Loucy (cell line): ENCODE measurements around the gene JAG2.

Experiments
- H2AFZ ChIP-seq: fragments of 200-600 bp; sonication (generic); 2 replicates; pipeline ENCODE4 v1.6.0; 2016; ENCODE audit warnings: antibody characterized with exemption, mild to moderate bottlenecking, low read length, moderate library complexity
- H3F3A ChIP-seq: fragments of 200-600 bp; 2 replicates; pipeline ENCODE4 v1.6.0; 2016; ENCODE audit warnings: antibody characterized with exemption, low read depth, mild to moderate bottlenecking
- H3K27me3 ChIP-seq: fragments of 200-600 bp; sonication (generic); 2 replicates; pipeline ENCODE4 v1.6.1; 2014; ENCODE audit warnings: low read length, mild to moderate bottlenecking; ENCODE audit not compliant: insufficient read depth, poor library complexity, severe bottlenecking
- H3K36me3 ChIP-seq: fragments of 200-600 bp; sonication (generic); 2 replicates; pipeline ENCODE4 v1.6.1; 2016; ENCODE audit warnings: low read length; ENCODE audit not compliant: insufficient read depth
- H3K4me1 ChIP-seq: fragments of 200-600 bp; sonication (generic); 2 replicates; pipeline ENCODE4 v1.5.1; 2014; ENCODE audit warnings: low read length, mild to moderate bottlenecking; ENCODE audit not compliant: insufficient read depth, poor library complexity, severe bottlenecking
- H3K4me2 ChIP-seq: fragments of 200-600 bp; sonication (generic); 2 replicates; pipeline ENCODE4 v1.6.0; 2014; ENCODE audit warnings: antibody characterized with exemption, low read length, low read depth, mild to moderate bottlenecking; ENCODE audit not compliant: poor library complexity, severe bottlenecking
- H3K4me3 ChIP-seq: fragments of 200-600 bp; sonication (generic); 2 replicates; pipeline ENCODE4 v1.5.1; 2014; ENCODE audit warnings: low read length, mild to moderate bottlenecking, mixed read lengths; ENCODE audit not compliant: poor library complexity, severe bottlenecking
- H3K79me2 ChIP-seq: fragments of 200-600 bp; sonication (generic); 2 replicates; pipeline ENCODE4 v1.6.1; 2014; ENCODE audit warnings: low read length; ENCODE audit not compliant: insufficient read depth
- H3K9ac ChIP-seq: fragments of 200-600 bp; sonication (generic); 2 replicates; pipeline ENCODE4 v1.6.0; 2014; ENCODE audit warnings: mild to moderate bottlenecking, low read depth, low read length, moderate library complexity; ENCODE audit not compliant: poor library complexity, severe bottlenecking
- H3K9me2 ChIP-seq: fragments of 200-600 bp; sonication (generic); replicated peaks from 2 replicates; pipeline ENCODE4 v1.6.1; 2016; ENCODE audit warnings: low read depth, low read length, mixed read lengths
- H3K9me3 ChIP-seq: fragments of 200-600 bp; sonication (generic); 2 replicates; pipeline ENCODE4 v1.6.1; 2014; ENCODE audit warnings: mild to moderate bottlenecking, antibody characterized with exemption, low read length, low read depth; ENCODE audit not compliant: insufficient read depth
- H4K20me1 ChIP-seq: fragments of 200-600 bp; sonication (generic); 2 replicates; pipeline ENCODE4 v1.6.0; 2014; ENCODE audit warnings: antibody characterized with exemption, low read length, mild to moderate bottlenecking; ENCODE audit not compliant: insufficient read depth, poor library complexity, severe bottlenecking
- EZH2phosphoT487 ChIP-seq: fragments of 200-600 bp; IDR thresholded peaks from 2 replicates; pipeline ENCODE4 v1.6.1; 2018; ENCODE audit warnings: antibody characterized with exemption, mild to moderate bottlenecking, moderate library complexity, borderline replicate concordance
- TF ChIP-seq, protein P1 (sequence below): fragments of 200-600 bp; sonication (generic); conservative IDR thresholded peaks from 2 replicates; pipeline ENCODE4 v1.5.1; 2014; ENCODE audit warnings: mild to moderate bottlenecking, antibody characterized with exemption, low read length

The JAG2 gene

DNA sequence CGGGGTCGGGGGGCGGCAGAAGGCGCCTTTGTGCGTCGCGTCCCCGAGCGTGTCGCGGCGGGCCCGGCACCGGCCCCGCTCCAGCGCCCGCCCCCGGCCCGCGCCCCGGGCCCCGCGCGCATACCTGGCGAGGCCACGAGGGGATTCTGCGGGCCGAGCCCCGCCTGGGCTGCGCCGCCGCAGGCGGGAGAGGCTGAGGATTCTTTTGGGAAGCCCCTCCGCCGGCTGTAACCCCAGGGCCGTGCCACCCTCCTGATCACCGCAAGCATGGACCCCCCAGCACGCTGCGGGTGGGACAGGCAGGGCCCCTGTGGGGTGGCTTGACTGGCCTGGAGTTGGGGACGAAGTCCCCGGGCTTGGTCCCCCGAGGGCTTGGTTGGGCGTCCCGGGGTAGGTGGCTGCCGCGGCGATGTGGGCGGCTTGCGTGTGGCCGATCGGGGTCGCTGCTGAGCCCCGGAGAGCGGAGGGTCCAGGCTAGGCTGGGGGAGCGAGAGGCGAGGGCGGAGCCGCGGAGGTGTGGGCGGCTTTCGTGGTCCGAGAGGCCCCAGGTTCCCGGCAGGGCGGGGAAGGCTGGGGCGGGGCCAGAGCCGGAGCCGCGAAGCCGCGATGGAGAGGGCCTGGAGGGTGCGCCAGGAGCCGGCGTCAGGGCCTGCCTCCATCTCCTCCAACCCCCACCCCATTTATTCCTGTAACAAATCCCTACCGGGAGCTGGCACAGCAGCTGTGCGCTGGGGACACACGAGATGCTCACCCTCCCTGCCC is 75.0 kb downstream of the JAG2 start:
- Histone ChIP-seq H3K79me2 (no peaks in the 10 kb centered on the region), H2AFZ (peak overlapping the region; percentile 79), H3K9me2 (no peaks in the 10 kb centered on the region), H3K36me3 (no peaks in the 10 kb centered on the region), H3K4me3 (peak overlapping the region; percentile 84), H3K27me3 (no peaks in the 10 kb centered on the region), H3K4me2 (peak overlapping the region; percentile 82), H3K4me1 (peaks cover 18% of the 10 kb centered on the region), H3F3A (0 out of 2 replicates have a peak, but pooled peaks cover 3% of the 10 kb centered on the region), H4K20me1 (no peaks in the 10 kb centered on the region), H3K9me3 (no peaks in the 10 kb centered on the region), H3K9ac (peak overlapping the region; percentile 82)
- TF ChIP-seq, protein P1, sequence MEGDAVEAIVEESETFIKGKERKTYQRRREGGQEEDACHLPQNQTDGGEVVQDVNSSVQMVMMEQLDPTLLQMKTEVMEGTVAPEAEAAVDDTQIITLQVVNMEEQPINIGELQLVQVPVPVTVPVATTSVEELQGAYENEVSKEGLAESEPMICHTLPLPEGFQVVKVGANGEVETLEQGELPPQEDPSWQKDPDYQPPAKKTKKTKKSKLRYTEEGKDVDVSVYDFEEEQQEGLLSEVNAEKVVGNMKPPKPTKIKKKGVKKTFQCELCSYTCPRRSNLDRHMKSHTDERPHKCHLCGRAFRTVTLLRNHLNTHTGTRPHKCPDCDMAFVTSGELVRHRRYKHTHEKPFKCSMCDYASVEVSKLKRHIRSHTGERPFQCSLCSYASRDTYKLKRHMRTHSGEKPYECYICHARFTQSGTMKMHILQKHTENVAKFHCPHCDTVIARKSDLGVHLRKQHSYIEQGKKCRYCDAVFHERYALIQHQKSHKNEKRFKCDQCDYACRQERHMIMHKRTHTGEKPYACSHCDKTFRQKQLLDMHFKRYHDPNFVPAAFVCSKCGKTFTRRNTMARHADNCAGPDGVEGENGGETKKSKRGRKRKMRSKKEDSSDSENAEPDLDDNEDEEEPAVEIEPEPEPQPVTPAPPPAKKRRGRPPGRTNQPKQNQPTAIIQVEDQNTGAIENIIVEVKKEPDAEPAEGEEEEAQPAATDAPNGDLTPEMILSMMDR, result peak; percentile 74
- TF ChIP-seq EZH2phosphoT487, result no peak

DNA sequence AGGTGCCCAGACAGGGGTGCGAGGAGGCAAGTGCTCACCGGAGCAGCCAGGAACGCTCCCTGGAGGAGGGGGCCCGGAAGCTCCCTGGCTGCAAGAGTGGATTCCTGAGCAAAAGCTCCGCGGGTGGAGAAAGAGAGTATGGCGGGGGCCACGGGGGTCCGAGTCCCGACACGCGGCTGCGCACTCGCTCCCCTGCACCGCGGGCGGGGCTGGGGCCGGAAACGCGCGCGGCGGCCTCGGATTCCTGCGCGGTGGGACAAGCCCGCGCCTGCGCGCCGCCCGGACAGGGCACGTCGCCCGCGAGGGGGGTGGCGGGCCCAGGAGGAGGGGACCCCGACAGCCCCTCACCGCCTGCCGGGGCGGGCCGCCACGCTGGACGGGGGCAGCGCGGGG is 75.5 kb downstream of the JAG2 start:
- H4K20me1 ChIP-seq, result no peaks in the 10 kb centered on the region
- H3K27me3 ChIP-seq, result no peaks in the 10 kb centered on the region
- H3K79me2 ChIP-seq, result no peaks in the 10 kb centered on the region
- 0 out of 2 replicates have a peak, but pooled peaks cover 3% of the 10 kb centered on the region for H3F3A ChIP-seq
- TF ChIP-seq, protein P1, result no peak
- TF ChIP-seq EZH2phosphoT487, result no peak
- peak overlapping the region; percentile 79 for H3K9ac ChIP-seq
- H3K9me2 ChIP-seq, result no peaks in the 10 kb centered on the region
- H2AFZ ChIP-seq, result 0 out of 2 replicates have a peak overlapping the region, but pooled peaks have one; percentile 56
- H3K36me3 ChIP-seq, result no peaks in the 10 kb centered on the region
- peaks cover 18% of the 10 kb centered on the region for H3K4me1 ChIP-seq
- H3K9me3 ChIP-seq, result no peaks in the 10 kb centered on the region
- peak overlapping the region; percentile 84 for H3K4me3 ChIP-seq
- H3K4me2 ChIP-seq, result peak overlapping the region; percentile 80

DNA sequence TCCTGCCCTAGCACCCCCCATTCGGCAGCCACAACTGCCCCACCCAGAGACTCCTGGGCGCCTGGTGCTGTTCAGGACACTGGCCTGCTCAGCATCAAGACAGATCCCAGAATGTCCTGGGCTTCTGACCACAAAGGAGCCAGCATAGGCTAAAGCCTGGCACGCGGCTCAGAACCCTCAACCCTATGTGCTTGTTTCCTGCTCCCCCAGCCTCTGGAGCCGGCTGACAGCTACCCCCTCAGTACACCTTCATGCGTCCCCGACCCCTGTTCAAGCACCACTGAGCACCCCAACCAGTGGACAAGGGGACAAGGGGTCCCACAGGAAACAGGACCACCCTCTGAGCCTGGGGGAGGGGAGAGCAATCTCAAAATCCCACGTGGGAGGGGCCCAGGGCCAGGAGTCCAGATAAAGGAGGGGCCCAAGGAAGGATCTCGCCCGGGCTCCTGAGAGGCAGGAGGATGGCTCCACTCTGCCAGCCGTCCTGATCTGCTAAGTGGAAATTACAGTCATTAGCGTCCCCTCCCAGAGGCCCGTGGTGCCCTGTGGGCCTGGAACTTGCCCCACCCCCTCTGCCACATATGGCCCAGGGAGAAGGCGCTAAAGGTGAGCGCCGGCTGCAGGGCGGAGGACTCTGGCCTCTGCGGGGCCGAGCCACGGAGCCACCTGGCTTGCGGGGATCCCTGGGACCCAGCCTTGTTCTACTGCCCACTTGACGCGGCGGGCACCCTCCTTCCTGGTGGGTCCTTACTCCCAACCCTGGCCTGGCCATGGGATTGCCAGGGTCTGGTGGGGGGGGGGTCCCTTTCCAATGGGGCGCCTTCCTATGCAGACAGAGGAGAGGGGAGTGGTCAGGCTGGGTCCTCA is 76.2 kb downstream of the JAG2 start:
- Histone ChIP-seq H4K20me1 (no peaks in the 10 kb centered on the region), H3K79me2 (no peaks in the 10 kb centered on the region), H3K36me3 (no peaks in the 10 kb centered on the region), H3K9me2 (no peaks in the 10 kb centered on the region), H3K9ac (peak overlapping the region; percentile 79), H3K27me3 (no peaks in the 10 kb centered on the region), H3F3A (0 out of 2 replicates have a peak, but pooled peaks cover 3% of the 10 kb centered on the region), H3K4me1 (peaks cover 18% of the 10 kb centered on the region), H3K4me2 (peak overlapping the region; percentile 80), H2AFZ (0 out of 2 replicates have a peak overlapping the region, but pooled peaks have one; percentile 56), H3K4me3 (peak overlapping the region; percentile 84), H3K9me3 (no peaks in the 10 kb centered on the region)
- TF ChIP-seq, protein P1, result no peak
- TF ChIP-seq EZH2phosphoT487, result no peak
